ENCODE data around the gene FURIN.
"Not testable (repeated sequence)": the region's sequence is repeated elsewhere in the genome, so short reads cannot be mapped to it uniquely, and the experiment has no call there.

The FURIN gene

DNA sequence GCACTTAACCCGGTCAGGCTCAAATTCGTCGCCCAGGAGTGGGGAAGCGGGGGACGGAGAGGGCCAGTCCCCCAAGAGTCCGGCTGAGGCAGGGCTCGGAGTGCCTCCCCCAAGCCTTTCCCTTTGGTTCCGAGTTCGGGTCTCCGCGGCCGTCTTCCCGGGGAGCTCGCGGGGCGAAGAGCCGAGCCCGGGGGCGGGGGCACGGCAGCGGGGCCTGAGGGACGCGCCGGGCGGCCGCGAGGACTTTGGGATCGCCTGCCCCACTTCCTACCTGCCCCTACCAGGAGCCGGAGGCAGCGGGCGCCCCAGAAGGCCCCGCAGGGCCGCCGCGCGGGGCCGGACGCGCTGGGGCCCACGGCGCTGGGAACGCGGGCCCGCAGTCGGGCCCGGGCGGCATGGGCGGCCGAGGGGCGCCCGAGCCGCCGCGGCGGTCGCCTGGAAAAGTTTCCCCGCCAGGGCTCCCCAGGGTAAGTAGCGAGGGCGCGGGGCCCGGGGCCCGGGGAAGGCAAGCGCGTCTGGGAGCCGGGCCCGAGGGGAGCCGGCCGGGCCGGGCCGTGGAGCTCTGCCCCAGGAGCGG, 2.8 kb downstream of the FURIN start:
- FAIRE-seq = no peak

DNA sequence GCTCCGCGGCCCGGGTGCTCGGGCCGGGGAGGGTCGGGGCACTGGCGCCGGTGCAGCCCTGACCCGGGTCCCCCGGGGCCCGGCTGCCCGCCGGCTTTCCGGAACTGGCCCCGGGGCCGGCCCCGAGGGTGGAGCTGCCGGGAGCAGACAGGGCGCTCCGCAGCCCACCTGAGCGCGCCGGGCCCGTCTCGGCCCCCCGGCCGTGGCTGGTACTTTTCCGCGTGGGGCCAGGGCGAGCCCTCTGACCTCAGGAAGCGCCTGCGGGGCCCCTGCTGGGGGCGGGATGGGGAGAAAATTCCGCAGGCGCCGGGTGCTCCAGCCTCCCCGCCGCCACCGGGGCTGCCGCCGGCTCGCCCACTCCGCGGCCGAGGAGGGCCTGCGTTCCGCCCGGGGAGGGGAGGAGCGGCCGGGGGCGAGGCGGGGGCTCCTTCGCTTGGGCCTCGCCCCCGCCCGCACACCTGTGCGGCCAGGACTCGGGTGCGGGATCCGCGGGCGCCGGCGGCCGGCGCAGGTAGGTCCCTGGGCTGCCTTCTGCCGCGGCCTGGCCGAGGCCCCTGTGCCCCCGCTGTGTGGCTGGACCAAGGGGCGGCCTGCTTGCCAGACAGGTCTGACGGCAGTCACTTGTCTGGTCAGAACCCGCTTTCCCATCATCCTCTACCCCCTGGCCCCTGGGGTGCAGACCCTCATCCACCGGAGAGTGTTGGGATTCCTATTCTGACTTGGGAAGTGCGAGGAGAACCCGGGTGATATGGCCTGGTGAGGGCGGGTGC, 3.5 kb downstream of the FURIN start:
- FAIRE-seq = no peak

- FAIRE-seq = no peak
These were observed 4.2 kb downstream of the FURIN start for GRCh38 chr15:90872486-90873184.

DNA sequence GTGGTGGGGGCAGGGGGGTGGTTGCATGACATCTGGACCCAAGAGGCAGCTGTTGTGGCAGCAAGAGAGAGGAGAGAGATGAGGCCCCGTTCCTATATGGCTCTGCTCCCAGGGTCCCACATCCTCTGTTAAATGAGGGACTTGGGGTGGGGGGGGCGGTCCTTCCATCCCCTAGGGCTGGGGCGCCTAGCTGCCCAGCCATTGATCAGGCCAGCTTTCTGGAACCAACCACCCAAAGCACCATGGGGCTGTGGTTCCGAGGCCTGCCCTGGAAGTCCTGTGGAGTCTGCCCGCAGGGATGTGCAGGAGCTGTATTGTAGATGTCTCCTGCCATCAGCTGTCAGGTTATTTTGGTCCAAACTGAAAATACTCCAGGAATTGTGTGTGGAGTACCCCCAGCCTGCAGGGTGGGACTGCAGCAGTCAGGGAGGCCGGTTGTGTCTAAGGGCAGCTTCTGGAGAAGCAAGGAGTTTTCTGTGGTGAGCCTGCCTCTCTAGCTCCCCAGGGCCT, 5.2 kb downstream of the FURIN start:
- FAIRE-seq = no peak

DNA sequence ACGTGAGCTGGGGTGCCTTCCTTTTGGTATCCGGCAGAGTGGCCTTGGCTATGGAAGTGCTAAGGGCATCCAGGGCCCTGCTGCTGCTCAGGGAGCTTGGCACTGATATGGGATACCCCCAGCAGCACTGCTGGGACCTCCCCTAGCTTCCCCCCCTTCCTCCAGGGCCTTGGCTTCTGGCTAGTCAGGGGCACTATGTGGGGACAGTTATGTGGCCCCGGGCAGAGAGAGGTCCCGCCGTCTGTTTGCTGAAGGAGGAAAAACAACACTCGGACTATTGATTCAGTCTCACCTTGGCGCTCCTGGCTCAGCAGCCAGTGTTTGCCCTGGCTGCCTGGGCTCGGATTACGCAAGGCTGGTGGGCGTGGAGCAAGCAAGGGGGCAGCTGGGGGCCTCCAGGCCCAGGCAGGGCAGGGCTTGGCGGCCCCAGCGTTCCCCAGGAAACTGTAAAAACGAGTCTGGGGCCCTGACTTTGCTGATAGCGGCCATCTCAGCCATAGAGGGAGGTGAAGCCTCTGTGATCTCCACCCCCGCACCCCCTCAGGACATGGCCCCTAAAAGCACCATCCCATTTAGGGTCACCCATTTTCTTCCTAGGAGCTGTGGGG, 5.7 kb downstream of the FURIN start:
- FAIRE-seq = no peak

- FAIRE-seq = not testable (repeated sequence)
These were observed 6.6 kb downstream of the FURIN start for GRCh38 chr15:90874986-90875385.

GRCh38 chr15:90875549-90875981, 7.2 kb downstream of the FURIN start:
- FAIRE-seq = no peak

- no peak for FAIRE-seq
These were observed 7.7 kb downstream of the FURIN start for GRCh38 chr15:90876046-90876445.

- FAIRE-seq = no peak
These were observed 8.3 kb downstream of the FURIN start for GRCh38 chr15:90876512-90877170.

DNA sequence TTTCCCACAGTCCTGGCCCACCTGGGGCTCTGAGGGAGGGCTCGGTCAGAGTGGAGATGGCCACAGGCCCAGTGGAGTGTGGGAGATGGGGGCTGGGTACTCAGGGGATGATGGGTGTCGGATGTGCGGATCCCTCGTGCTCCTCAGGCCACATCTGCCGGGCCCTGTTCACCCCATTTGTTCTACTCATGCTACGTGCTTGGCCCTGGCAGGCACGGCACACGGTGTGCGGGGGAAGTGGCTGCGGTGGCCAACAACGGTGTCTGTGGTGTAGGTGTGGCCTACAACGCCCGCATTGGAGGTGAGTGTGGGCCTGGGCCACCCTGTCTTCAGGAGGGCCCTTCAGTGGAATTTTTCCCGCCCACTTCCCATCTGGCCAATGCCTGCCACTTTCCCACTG, 8.9 kb downstream of the FURIN start:
- no peak for FAIRE-seq

DNA sequence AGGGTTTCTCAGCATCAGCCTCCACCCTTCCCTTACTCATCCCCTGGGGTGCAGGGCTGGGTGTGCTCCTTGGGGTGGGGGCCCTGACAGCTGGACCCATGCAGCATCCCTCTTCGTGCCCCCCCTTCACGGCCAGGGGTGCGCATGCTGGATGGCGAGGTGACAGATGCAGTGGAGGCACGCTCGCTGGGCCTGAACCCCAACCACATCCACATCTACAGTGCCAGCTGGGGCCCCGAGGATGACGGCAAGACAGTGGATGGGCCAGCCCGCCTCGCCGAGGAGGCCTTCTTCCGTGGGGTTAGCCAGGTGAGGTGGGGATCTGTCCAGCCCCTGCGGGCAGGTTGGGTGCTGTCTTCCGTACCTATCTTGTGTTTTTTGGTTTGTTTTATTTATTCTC, 9.6 kb downstream of the FURIN start:
- FAIRE-seq = no peak

- no peak for FAIRE-seq
These were observed 10.3 kb downstream of the FURIN start for GRCh38 chr15:90878660-90879059.

- FAIRE-seq = no peak
These were observed 11.5 kb downstream of the FURIN start for GRCh38 chr15:90879730-90880366.

GRCh38 chr15:90880381-90881145, 12.2 kb downstream of the FURIN start:
- no peak for FAIRE-seq

DNA sequence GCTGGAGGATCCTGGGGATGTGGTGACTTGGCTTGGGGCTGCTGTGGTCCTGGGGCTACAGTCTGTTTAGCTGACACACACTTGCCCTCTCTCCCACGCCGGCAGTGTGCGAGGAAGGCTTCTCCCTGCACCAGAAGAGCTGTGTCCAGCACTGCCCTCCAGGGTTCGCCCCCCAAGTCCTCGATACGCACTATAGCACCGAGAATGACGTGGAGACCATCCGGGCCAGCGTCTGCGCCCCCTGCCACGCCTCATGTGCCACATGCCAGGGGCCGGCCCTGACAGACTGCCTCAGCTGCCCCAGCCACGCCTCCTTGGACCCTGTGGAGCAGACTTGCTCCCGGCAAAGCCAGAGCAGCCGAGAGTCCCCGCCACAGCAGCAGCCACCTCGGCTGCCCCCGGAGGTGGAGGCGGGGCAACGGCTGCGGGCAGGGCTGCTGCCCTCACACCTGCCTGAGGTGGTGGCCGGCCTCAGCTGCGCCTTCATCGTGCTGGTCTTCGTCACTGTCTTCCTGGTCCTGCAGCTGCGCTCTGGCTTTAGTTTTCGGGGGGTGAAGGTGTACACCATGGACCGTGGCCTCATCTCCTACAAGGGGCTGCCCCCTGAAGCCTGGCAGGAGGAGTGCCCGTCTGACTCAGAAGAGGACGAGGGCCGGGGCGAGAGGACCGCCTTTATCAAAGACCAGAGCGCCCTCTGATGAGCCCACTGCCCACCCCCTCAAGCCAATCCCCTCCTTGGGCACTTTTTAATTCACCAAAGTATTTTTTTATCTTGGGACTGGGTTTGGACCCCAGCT, 13.0 kb downstream of the FURIN start:
- no peak for FAIRE-seq

GRCh38 chr15:90881978-90882721, 13.8 kb downstream of the FURIN start:
- no peak for FAIRE-seq

GRCh38 chr15:90882781-90883525, 14.6 kb downstream of the FURIN start:
- no peak for FAIRE-seq

- FAIRE-seq = no peak
These were observed 15.2 kb downstream of the FURIN start for GRCh38 chr15:90883526-90883975.

Data from TTC549 (cell line).